Measurements from ENCODE around the gene ATP6V0A1. TPM values are rescaled to one million over a fixed set of nuclear protein-coding genes. Genes with fewer than 3 reads are reported as not detected.

ATP6V0A1 gene
- total and polyA plus RNA-seq, 2 donors (not counting 3 experiments of a cell fraction or from before 2014, with no cell fraction given) = 37.3 to 49.2 TPM

GRCh38 chr17:42475121-42475520, 16.4 kb downstream of the ATP6V0A1 start:
- dilution Hi-C loops (cut with MboI; ENCODE audit: extremely low pct_ligation_motif_present, low sequenced_read_pairs) = no loop called here
- H3K4me3 ChIP-seq (replicated peaks in 1 of 3; ENCODE audit: insufficient read depth in 1 of 3, low read depth in 1 of 3, low read length in 3 of 3) = no peak overlapping the region
- CTCF ChIA-PET = interaction anchor here (0.5 to 1.3 kb wide), 4 partner anchors 9 to 44 kb away, joined by 3 to 4 read pairs (median 3); no protein-coding TSS in a partner anchor

More at GRCh38 chr17:42475121-42475520, 16.4 kb downstream of the ATP6V0A1 start:
- Histone ChIP-seq H3K9me3 (replicated peaks; ENCODE audit: control insufficient read depth, insufficient read depth, low read length) (no peaks in the 10 kb centered on the region), H3K9me1 (replicated peaks; ENCODE audit: control insufficient read depth, extremely low read depth, insufficient read depth, low read length) (no peaks in the 10 kb centered on the region), H3K4me1 (ENCODE audit: control insufficient read depth, extremely low read depth, insufficient read depth, low read length) (no peaks in the 10 kb centered on the region), H3K79me2 (ENCODE audit: control insufficient read depth, insufficient read depth, low read length) (no peaks in the 10 kb centered on the region), H3K9ac (replicated peaks; ENCODE audit: extremely low read depth, insufficient read depth, low read length) (no peak overlapping the region), H3K4me2 (ENCODE audit: insufficient read depth, low read length) (no peak overlapping the region), H3K27me3 (ENCODE audit: control insufficient read depth in 2 of 2, insufficient read depth in 2 of 2, low read length in 2 of 2) (no peaks in the 10 kb centered on the region), H4K20me1 (replicated peaks; ENCODE audit: control insufficient read depth, extremely low read depth, insufficient read depth, low read length) (no peaks in the 10 kb centered on the region), H3K27ac (ENCODE audit: insufficient read depth, low read depth, low read length) (no peak overlapping the region), H3K36me3 (ENCODE audit: control insufficient read depth in 2 of 2, extremely low read depth in 1 of 2, insufficient read depth in 2 of 2, low read length in 2 of 2) (peaks cover 2 to 6% of the 10 kb centered on the region in 2 experiments), H2AFZ (ENCODE audit: low read depth, low read length) (no peak overlapping the region)
- FAIRE-seq (no peak), DNase-seq (ENCODE audit: low read depth, low spot score) (no peak)
- no peak for TF ChIP-seq POLR2A (IDR thresholded peaks at IDR 0.05; ENCODE audit: low read depth, low read length)
- no peak for TF ChIP-seq CTCF (IDR thresholded peaks at IDR 0.05; ENCODE audit: extremely low read depth in 1 of 2, insufficient read depth in 1 of 2, low read depth in 1 of 2, low read length in 2 of 2)
- no peak for TF ChIP-seq EZH2 (IDR thresholded peaks at IDR 0.05; ENCODE audit: borderline replicate concordance, low read depth, low read length, severe bottlenecking)
- no peak for TF ChIP-seq FOS (IDR thresholded peaks at IDR 0.05; ENCODE audit: borderline replicate concordance, insufficient read depth, low read length)
- POLR2A ChIA-PET = no interaction called here
- no TSS peak for BruUV-seq (replicated peaks)
- intact Hi-C loops (cut with micrococcal nuclease) = no loop called here

Data from endothelial cell of umbilical vein (primary cell).